Sigmoid colon (tissue), 4 donors: ENCODE results near the gene VTCN1.

Experiments
- EP300 ChIP-seq, 4 donors: sonication (generic); formaldehyde crosslinking; IDR thresholded peaks; one replicate each; pipeline ENCODE4 v1.6.1; 2017; ENCODE audit warnings: antibody characterized with exemption in 4 of 4
- POLR2A ChIP-seq, 2 donors: fragments of 450-650 bp; IDR thresholded peaks; one replicate each; pipeline ENCODE4 v1.6.1; 2016; ENCODE audit warnings: antibody characterized with exemption in 2 of 2, mild to moderate bottlenecking in 2 of 2, moderate library complexity in 2 of 2
- POLR2AphosphoS5 ChIP-seq, 4 donors: sonication (generic); formaldehyde crosslinking; IDR thresholded peaks; one replicate each; pipeline ENCODE4 v1.6.1; 2017; ENCODE audit warnings: antibody characterized with exemption in 4 of 4
- TF ChIP-seq, protein P1 (sequence below), 4 experiments: fragments of 450-650 bp in 3 of 4; fragments of 200-600 bp in 1 of 4; IDR thresholded peaks; one replicate each; pipeline ENCODE4 v1.5.1; 2016 to 2019; ENCODE audit warnings: antibody characterized with exemption in 4 of 4, mild to moderate bottlenecking in 3 of 4, moderate library complexity in 2 of 4

DNA sequence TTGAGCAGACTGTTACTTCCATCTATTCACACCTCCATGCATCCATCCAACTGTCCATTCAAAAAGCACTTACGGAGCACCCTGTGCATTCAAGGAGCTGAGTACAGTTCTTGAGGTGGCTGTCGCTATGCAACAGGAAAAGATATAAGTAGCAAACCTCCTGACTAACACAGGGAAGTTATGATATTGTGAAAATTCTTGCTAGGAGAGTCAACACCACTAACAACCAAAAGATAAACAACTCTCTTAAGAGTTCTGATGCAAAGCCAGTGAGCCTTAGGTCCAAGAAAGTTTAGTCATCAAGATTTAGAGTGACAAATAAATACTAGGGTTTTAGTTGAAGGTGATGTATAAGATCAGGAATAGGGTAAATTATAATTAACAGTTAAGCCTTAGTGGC lies 44.7 kb downstream of the VTCN1 start:
- TF ChIP-seq, protein P1, sequence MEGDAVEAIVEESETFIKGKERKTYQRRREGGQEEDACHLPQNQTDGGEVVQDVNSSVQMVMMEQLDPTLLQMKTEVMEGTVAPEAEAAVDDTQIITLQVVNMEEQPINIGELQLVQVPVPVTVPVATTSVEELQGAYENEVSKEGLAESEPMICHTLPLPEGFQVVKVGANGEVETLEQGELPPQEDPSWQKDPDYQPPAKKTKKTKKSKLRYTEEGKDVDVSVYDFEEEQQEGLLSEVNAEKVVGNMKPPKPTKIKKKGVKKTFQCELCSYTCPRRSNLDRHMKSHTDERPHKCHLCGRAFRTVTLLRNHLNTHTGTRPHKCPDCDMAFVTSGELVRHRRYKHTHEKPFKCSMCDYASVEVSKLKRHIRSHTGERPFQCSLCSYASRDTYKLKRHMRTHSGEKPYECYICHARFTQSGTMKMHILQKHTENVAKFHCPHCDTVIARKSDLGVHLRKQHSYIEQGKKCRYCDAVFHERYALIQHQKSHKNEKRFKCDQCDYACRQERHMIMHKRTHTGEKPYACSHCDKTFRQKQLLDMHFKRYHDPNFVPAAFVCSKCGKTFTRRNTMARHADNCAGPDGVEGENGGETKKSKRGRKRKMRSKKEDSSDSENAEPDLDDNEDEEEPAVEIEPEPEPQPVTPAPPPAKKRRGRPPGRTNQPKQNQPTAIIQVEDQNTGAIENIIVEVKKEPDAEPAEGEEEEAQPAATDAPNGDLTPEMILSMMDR (IDR thresholded peaks at IDR 0.05): no peak
- TF ChIP-seq EP300 (IDR thresholded peaks at IDR 0.05) (no peak), POLR2A (IDR thresholded peaks at IDR 0.05) (no peak), POLR2AphosphoS5 (IDR thresholded peaks at IDR 0.05) (no peak)
